Naive thymus-derived CD4-positive, alpha-beta T cell (primary cell): Measurements from ENCODE around the gene MCMBP. TPM values are rescaled to one million over a fixed set of nuclear protein-coding genes. Genes with fewer than 3 reads are reported as not detected.
A peak's percentile ranks its signal among the peaks of the same experiment; 100 is the strongest.

Experiments
- ATAC-seq: fragments of 150-1000 bp; cut with Tn5 transposase; 2 replicates; pipeline ENCODE4 v1.10.0; 2021; ENCODE audit warnings: mild to moderate bottlenecking, moderate library complexity
- CTCF ChIA-PET: fragments of 350-600 bp; sonication (Branson Sonifier 250); formaldehyde crosslinking; loops from one replicate; lab custom pipeline; 2021; ENCODE audit warnings: antibody characterized with exemption; lab: Charles Lee
- POLR2A ChIA-PET: fragments of 350-600 bp; sonication (Branson Sonifier 250); formaldehyde crosslinking; loops from one replicate; lab custom pipeline; 2021; ENCODE audit warnings: antibody characterized with exemption, inconsistent platforms; lab: Charles Lee
- DNase-seq, 9 donors: peaks; one replicate each; pipeline versions ENCODE4 v3.0.0 to v3.0.0-alpha.2; 2020 to 2022; ENCODE audit warnings: mixed read lengths in 1 of 9
- H3K27ac ChIP-seq: one replicate; pipeline ENCODE4 v1.7.0; 2013; ENCODE audit warnings: mild to moderate bottlenecking, low read depth, low read length, moderate library complexity
- H3K27me3 ChIP-seq, 2 donors: one replicate each; pipeline ENCODE4 v1.7.0; 2013; ENCODE audit warnings: low read length in 2 of 2, mild to moderate bottlenecking in 2 of 2, moderate library complexity in 2 of 2; ENCODE audit not compliant: control insufficient read depth in 2 of 2, insufficient read depth in 2 of 2
- H3K36me3 ChIP-seq, 3 experiments: 1 replicate in 2 of 3; 2 replicates in 1 of 3; pipeline ENCODE4 v1.7.0; 2013; ENCODE audit warnings: low read length in 3 of 3, mild to moderate bottlenecking in 3 of 3, moderate library complexity in 1 of 3; ENCODE audit not compliant: insufficient read depth in 3 of 3, control insufficient read depth in 2 of 3
- H3K4me1 ChIP-seq, 2 donors: one replicate each; pipeline ENCODE4 v1.7.0; 2013; ENCODE audit warnings: low read length in 2 of 2, mild to moderate bottlenecking in 2 of 2, moderate library complexity in 1 of 2; ENCODE audit not compliant: control insufficient read depth in 2 of 2, insufficient read depth in 2 of 2
- H3K4me3 ChIP-seq: 2 replicates; pipeline ENCODE4 v1.7.0; 2013; ENCODE audit warnings: mild to moderate bottlenecking, low read length
- H3K9me3 ChIP-seq, 3 experiments: 1 replicate in 2 of 3; 2 replicates in 1 of 3; pipeline ENCODE4 v1.7.0; 2013; ENCODE audit warnings: low read length in 3 of 3; ENCODE audit not compliant: control insufficient read depth in 2 of 3
- H3K27ac Mint-ChIP-seq, 9 donors: one replicate each; pipeline ENCODE4 v1.8.0; 2020 to 2022; ENCODE audit warnings: mixed read lengths in 9 of 9, mild to moderate bottlenecking in 8 of 9, moderate library complexity in 5 of 9, inconsistent platforms in 2 of 9
- H3K27me3 Mint-ChIP-seq, 5 donors: one replicate each; pipeline ENCODE4 v1.8.0; 2021 to 2022; ENCODE audit warnings: mixed read lengths in 5 of 5, mild to moderate bottlenecking in 1 of 5
- H3K36me3 Mint-ChIP-seq, 5 donors: one replicate each; pipeline ENCODE4 v1.8.0; 2020 to 2022; ENCODE audit warnings: mixed read lengths in 5 of 5, mild to moderate bottlenecking in 3 of 5, inconsistent platforms in 1 of 5
- H3K4me1 Mint-ChIP-seq, 7 donors: one replicate each; pipeline ENCODE4 v1.8.0; 2020 to 2022; ENCODE audit warnings: mixed read lengths in 7 of 7, mild to moderate bottlenecking in 3 of 7, inconsistent platforms in 1 of 7
- H3K4me3 Mint-ChIP-seq, 10 donors: one replicate each; pipeline ENCODE4 v1.8.0; 2020 to 2022; ENCODE audit warnings: mild to moderate bottlenecking in 10 of 10, mixed read lengths in 10 of 10, moderate library complexity in 6 of 10, inconsistent platforms in 2 of 10
- H3K9me3 Mint-ChIP-seq, 11 donors: one replicate each; pipeline ENCODE4 v1.8.0; 2020 to 2022; ENCODE audit warnings: mixed read lengths in 11 of 11, mild to moderate bottlenecking in 4 of 11, inconsistent platforms in 1 of 11, moderate library complexity in 1 of 11
- intact Hi-C, 2 donors: fragments of 100-400 bp; cut with micrococcal nuclease; formaldehyde crosslinking; loops; one replicate each; pipeline ENCODE4 v1.15.1; 2023
- polyA plus RNA-seq, 2 donors: library from polyadenylated mRNA; unstranded; fragments of 300-500 nt; fragmentation: Illumina TruSeq; gene quantifications; one replicate each; pipeline ENCODE4 v1.2.3, GENCODE V29; 2021
- total RNA-seq, 6 experiments: library from RNA in 5 of 6; stranded (reverse) in 5 of 6; gene quantifications; 1 replicate in 5 of 6; 2 replicates in 1 of 6; pipeline ENCODE4 v1.2.3 and lab custom pipeline; 2021 to 2026

Gene MCMBP
- total and polyA plus RNA-seq, 7 experiments from 2014 or later: 30.5 to 82.8 (median 46.0) TPM

DNA sequence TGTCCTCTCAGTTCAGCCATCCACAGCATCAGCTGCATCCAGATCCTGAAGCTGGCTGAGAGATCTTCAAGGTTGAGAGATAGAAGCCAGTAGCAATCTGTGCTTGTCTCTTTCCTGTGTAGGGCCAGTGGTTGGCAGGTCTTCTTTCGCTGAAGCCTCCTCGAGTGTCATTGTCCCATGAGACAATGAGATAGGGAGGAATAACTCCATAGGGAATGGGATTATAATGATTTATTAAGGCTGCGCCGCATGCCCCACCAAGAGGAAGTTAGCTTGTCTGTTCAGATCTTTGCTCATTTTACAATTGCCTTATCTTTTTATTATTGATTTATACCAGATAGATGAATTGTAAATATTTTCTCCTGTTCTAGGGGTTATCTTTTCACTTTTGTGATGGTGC is 61.5 kb downstream of the MCMBP start:
- peaks cover 0 to 4% (median 0%) of the 10 kb centered on the region in 7 donors for H3K4me1 Mint-ChIP-seq
- POLR2A ChIA-PET: interaction anchor here (1.2 kb wide), 1 partner anchor 125 kb away, joined by 5 read pairs; no protein-coding TSS in a partner anchor
- no peak for ATAC-seq

DNA sequence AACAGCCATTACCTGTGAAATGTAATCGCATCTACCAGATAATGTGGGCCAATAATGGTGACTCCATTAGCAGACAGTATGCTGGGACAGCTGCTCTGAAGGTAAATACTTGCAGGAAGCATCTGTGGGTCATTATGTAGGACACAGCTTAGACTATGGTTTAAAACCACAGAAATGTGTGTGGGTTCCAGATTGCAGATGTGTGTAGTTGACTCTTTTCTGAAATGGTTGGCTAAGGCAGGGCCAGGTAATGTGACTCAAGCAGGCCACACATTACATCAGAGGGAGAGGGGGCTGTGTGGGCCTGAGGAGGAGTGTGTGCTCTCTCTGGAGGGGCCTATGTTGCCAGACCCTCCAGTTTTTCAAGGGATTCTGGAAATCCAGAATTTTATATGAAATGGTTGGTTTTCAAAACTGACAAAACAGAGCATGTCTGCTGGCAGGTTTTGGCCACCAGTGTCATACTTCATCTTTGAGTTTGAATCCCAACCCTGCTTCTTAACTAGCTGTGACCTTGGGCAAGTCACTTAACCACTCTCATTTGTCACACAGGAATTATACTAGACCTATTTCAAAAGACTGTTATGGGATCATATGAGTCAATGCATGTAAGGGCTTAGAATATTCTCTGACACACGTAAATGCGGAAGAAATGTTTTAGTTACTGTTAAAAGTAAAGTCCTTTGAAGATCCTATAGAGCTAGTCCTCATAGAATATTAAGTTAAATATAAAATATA is 64.5 kb downstream of the MCMBP start:
- no peaks in the 10 kb centered on the region for H3K4me1 ChIP-seq
- Mint-ChIP-seq H3K9me3 (no peaks in the 10 kb centered on the region), H3K27me3 (no peaks in the 10 kb centered on the region), H3K4me1 (peaks cover 0 to 4% (median 0%) of the 10 kb centered on the region in 7 donors), H3K27ac (no peak overlapping the region), H3K4me3 (no peak overlapping the region), H3K36me3 (peaks cover 0 to 19% (median 4%) of the 10 kb centered on the region in 5 donors)
- no peak overlapping the region for H3K27ac ChIP-seq
- DNase-seq (no peak), ATAC-seq (peak; percentile 24)
- intact Hi-C loops: no loop called here
- CTCF ChIA-PET: no interaction called here
- H3K9me3 ChIP-seq: no peaks in the 10 kb centered on the region
- no peaks in the 10 kb centered on the region for H3K27me3 ChIP-seq
- POLR2A ChIA-PET: no interaction called here
- H3K36me3 ChIP-seq: peaks cover 0 to 11% (median 3%) of the 10 kb centered on the region in 3 experiments
- H3K4me3 ChIP-seq: no peak overlapping the region

More for the DNA sequence above, 61.5 kb downstream of the MCMBP start:
- H3K36me3 Mint-ChIP-seq: peaks cover 0 to 26% (median 6%) of the 10 kb centered on the region in 5 donors
- intact Hi-C loops: no loop called here
- Histone ChIP-seq H3K27ac (no peak overlapping the region), H3K4me3 (no peak overlapping the region), H3K27me3 (no peaks in the 10 kb centered on the region), H3K36me3 (peaks cover 0 to 4% (median 3%) of the 10 kb centered on the region in 3 experiments), H3K9me3 (no peaks in the 10 kb centered on the region), H3K4me1 (no peaks in the 10 kb centered on the region)
- H3K27me3 Mint-ChIP-seq: no peaks in the 10 kb centered on the region
- DNase-seq: no peak
- no peak overlapping the region for H3K4me3 Mint-ChIP-seq
- CTCF ChIA-PET: no interaction called here
- no peaks in the 10 kb centered on the region for H3K9me3 Mint-ChIP-seq
- no peak overlapping the region for H3K27ac Mint-ChIP-seq

DNA sequence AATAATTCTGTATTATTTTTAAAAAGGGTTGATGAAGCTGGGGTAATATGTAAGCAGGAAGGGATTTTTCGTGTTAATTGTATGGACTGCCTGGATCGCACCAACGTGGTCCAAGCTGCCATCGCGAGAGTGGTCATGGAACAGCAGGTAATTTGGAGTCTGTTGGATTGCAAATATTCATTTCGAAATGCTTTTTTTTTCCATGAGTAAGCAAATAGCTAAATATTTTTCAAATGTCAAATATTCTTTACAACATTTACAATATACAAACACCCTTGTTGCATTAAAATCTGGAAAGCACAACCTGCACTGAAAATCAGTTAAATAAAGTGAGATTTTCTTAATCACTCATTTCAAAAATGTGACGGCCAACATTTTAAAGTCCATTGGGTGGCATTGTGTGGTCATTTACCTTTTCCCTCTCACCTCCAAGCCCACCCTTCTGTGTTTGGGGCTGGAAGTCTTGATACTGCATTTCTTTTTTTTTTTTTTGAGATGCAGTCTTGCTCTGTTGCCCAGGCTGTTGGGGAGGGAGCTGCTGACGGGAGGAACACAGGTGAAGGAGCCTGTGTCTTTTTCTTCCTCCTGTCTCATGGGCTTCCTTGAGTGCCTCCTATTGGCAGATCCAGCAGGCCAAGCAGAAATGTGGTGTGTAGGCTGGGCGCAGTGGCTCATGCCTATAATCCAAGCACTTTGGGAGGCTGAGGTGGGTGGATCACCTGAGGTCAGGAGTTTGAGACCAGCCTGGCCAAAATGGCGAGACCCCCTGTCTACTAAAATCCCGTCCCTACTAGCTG is 66.1 kb downstream of the MCMBP start:
- Mint-ChIP-seq H3K4me3 (no peak overlapping the region), H3K36me3 (peaks cover 0 to 15% (median 4%) of the 10 kb centered on the region in 5 donors), H3K27ac (no peak overlapping the region), H3K4me1 (peaks cover 0 to 4% (median 0%) of the 10 kb centered on the region in 7 donors), H3K27me3 (no peaks in the 10 kb centered on the region), H3K9me3 (no peaks in the 10 kb centered on the region)
- ChIA-PET CTCF (no interaction called here), POLR2A (no interaction called here)
- ATAC-seq: no peak
- no peak for DNase-seq
- Histone ChIP-seq H3K36me3 (peaks cover 0 to 7% (median 0%) of the 10 kb centered on the region in 3 experiments), H3K4me1 (no peaks in the 10 kb centered on the region), H3K9me3 (no peaks in the 10 kb centered on the region), H3K27ac (no peak overlapping the region), H3K27me3 (no peaks in the 10 kb centered on the region), H3K4me3 (no peak overlapping the region)
- intact Hi-C loops: no loop called here

DNA sequence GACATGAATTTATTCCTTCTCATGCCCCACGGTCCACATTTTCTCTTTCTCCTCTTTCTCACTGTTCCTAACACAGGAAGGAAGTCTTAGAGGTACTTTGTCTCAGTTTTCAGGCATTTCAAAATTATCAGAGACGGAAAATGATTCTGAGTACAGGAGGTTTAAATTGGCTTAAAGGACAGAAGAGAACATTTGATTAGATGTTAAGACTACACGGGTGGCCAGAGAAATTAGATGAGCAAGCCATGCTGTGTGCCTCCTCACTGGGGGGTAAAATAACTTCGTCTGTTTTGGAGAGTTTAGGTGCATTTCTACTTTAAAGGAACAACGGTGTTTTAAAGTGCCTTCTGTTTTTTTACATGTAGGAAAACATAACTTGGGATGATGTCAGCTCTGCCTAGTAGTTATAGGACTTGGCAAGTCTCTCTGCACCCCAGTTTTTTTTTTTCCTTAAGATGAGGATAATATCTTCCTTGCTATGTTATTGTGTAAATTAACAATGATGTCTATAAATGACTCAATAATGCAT is 66.9 kb downstream of the MCMBP start:
- CTCF ChIA-PET: no interaction called here
- no peaks in the 10 kb centered on the region for H3K4me1 ChIP-seq
- no peak overlapping the region for H3K27ac ChIP-seq
- H3K9me3 ChIP-seq: no peaks in the 10 kb centered on the region
- no peaks in the 10 kb centered on the region for H3K27me3 Mint-ChIP-seq
- no peaks in the 10 kb centered on the region for H3K9me3 Mint-ChIP-seq
- no peak overlapping the region for H3K4me3 Mint-ChIP-seq
- intact Hi-C loops: no loop called here
- H3K27me3 ChIP-seq: no peaks in the 10 kb centered on the region
- peaks cover 0 to 15% (median 4%) of the 10 kb centered on the region in 5 donors for H3K36me3 Mint-ChIP-seq
- ATAC-seq (no peak), DNase-seq (no peak)
- H3K4me3 ChIP-seq: no peak overlapping the region
- H3K27ac Mint-ChIP-seq: no peak overlapping the region
- peaks cover 0 to 7% (median 0%) of the 10 kb centered on the region in 3 experiments for H3K36me3 ChIP-seq
- peaks cover 0 to 5% (median 4%) of the 10 kb centered on the region in 7 donors for H3K4me1 Mint-ChIP-seq
- POLR2A ChIA-PET: no interaction called here

DNA sequence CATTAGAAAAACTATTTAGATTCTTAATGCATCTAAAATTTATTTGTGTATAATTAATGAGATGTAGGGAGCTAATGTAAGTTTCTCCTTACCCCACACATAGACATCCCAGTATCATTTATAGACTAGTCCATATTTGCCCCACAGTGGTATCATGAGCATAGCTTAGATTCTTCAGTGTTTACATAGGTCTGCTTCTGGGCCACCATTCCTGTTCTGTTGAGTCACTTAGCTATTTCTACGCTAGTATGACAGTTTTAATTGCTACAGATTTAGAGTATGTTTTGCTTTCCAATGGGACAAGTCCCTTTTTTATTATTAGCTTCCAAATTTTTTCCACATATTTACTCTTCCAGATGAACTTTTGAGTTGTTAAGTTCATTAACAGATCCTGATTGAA is 69.4 kb downstream of the MCMBP start:
- ATAC-seq: no peak
- Histone ChIP-seq H3K4me3 (no peak overlapping the region), H3K36me3 (peaks cover 0 to 7% (median 0%) of the 10 kb centered on the region in 3 experiments)

DNA sequence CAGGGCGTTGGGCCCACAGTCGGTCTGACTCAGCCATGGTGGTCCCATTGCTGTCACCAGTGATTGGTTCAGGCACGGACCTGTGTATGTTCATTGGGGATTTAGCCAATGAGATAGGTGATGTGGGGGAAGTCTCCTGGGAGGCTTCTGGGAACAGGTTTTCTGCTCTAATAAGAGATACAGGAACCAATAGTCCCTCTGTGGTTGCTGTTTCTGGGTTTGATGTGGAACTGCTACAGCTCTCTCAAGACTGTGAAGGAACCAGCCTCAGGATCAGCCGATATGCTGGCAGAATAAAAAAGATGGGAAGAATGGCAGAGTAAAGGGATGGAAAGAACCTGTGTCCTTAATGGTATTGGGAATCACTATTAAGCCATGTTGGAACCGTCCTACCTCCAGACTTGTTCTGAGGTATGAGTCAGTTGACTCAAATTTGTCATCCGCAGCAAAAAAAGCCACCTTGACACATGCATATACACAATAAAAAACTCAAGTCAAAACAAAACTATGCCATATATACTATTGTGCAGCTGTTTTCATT is 70.6 kb downstream of the MCMBP start:
- Histone ChIP-seq H3K27ac (no peak overlapping the region), H3K27me3 (no peaks in the 10 kb centered on the region), H3K4me1 (no peaks in the 10 kb centered on the region), H3K9me3 (no peaks in the 10 kb centered on the region), H3K36me3 (peaks cover 0 to 8% (median 0%) of the 10 kb centered on the region in 3 experiments), H3K4me3 (no peak overlapping the region)
- Mint-ChIP-seq H3K4me1 (peaks cover 0 to 8% (median 2%) of the 10 kb centered on the region in 7 donors), H3K27me3 (no peaks in the 10 kb centered on the region), H3K9me3 (no peaks in the 10 kb centered on the region), H3K4me3 (no peak overlapping the region), H3K36me3 (peaks cover 0 to 23% (median 4%) of the 10 kb centered on the region in 5 donors), H3K27ac (no peak overlapping the region)
- intact Hi-C loops: no loop called here
- no peak for DNase-seq
- POLR2A ChIA-PET: interaction anchor here (0.6 kb wide), 1 partner anchor 11 kb away, joined by 4 read pairs; no protein-coding TSS in a partner anchor
- no peak for ATAC-seq
- CTCF ChIA-PET: interaction anchor here (1.5 kb wide), 1 partner anchor 193 kb away, joined by 3 read pairs; no protein-coding TSS in a partner anchor

More for the DNA sequence above, 69.4 kb downstream of the MCMBP start:
- no peaks in the 10 kb centered on the region for H3K4me1 ChIP-seq
- DNase-seq: no peak
- Mint-ChIP-seq H3K27ac (no peak overlapping the region), H3K9me3 (no peaks in the 10 kb centered on the region), H3K36me3 (peaks cover 0 to 19% (median 4%) of the 10 kb centered on the region in 5 donors), H3K4me3 (no peak overlapping the region), H3K4me1 (peaks cover 0 to 8% (median 4%) of the 10 kb centered on the region in 7 donors), H3K27me3 (no peaks in the 10 kb centered on the region)
- no peaks in the 10 kb centered on the region for H3K27me3 ChIP-seq
- no peaks in the 10 kb centered on the region for H3K9me3 ChIP-seq
- ChIA-PET CTCF (interaction anchor here (1.5 kb wide), 1 partner anchor 195 kb away, joined by 3 read pairs; no protein-coding TSS in a partner anchor), POLR2A (no interaction called here)
- intact Hi-C loops: no loop called here
- H3K27ac ChIP-seq: no peak overlapping the region
